ENCODE measurements around the gene PARD3. TPM values are rescaled to one million over a fixed set of nuclear protein-coding genes. Genes with fewer than 3 reads are reported as not detected.

The PARD3 gene
- total RNA-seq, 1 experiment from 2014 or later = 57.4 TPM

DNA sequence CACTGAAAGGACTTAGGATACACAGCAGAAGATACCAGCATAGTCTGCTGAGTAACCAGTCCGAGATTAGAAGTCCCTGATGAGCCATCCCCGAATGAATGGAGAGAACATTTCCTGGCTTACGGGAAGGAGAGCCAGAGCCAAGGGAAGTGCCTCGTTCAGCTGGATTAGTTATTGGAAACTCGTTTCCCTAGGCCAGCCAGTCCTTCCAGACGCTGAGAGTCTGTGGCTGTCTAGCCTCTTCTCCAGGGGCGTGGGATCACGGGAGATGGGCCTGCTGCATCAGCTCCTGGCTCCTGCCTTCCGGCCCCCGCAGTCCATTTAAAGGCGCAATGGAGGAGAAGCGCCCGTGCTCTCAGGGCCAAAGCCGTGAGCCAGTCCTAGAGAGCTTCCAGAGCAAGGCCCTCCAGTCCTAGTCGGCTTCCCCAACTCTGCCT lies 712.8 kb downstream of the PARD3 start:
- POLR2A ChIA-PET (ENCODE audit: unreplicated experiment) = no interaction called here
- H3K27ac ChIP-seq = no peak overlapping the region
- H3K36me3 ChIP-seq (ENCODE audit: low read depth) = no peaks in the 10 kb centered on the region
- no peak for DNase-seq
- no peaks in the 10 kb centered on the region for H3K9me3 ChIP-seq (ENCODE audit: insufficient read depth, low read depth)
- BruUV-seq (replicated peaks) = no TSS peak
- no peak overlapping the region for H2AFZ ChIP-seq
- no peak overlapping the region for H3K4me2 ChIP-seq
- no peaks in the 10 kb centered on the region for H3F3A ChIP-seq (ENCODE audit: insufficient read depth, low read depth)
- H3K9me2 ChIP-seq (ENCODE audit: insufficient read depth) = no peaks in the 10 kb centered on the region
- no peaks in the 10 kb centered on the region for H3K27me3 ChIP-seq (ENCODE audit: insufficient read depth, low read depth)
- H3K4me1 ChIP-seq (replicated peaks; ENCODE audit: insufficient read depth) = no peaks in the 10 kb centered on the region
- intact Hi-C loops (cut with micrococcal nuclease; ENCODE audit: unreplicated experiment) = no loop called here
- H3K79me2 ChIP-seq (ENCODE audit: low read depth) = no peaks in the 10 kb centered on the region
- no peak overlapping the region for H3K4me3 ChIP-seq
- no peak for TF ChIP-seq EZH2 (IDR thresholded peaks at IDR 0.05; ENCODE audit: low read depth)
- TF ChIP-seq, protein P1, sequence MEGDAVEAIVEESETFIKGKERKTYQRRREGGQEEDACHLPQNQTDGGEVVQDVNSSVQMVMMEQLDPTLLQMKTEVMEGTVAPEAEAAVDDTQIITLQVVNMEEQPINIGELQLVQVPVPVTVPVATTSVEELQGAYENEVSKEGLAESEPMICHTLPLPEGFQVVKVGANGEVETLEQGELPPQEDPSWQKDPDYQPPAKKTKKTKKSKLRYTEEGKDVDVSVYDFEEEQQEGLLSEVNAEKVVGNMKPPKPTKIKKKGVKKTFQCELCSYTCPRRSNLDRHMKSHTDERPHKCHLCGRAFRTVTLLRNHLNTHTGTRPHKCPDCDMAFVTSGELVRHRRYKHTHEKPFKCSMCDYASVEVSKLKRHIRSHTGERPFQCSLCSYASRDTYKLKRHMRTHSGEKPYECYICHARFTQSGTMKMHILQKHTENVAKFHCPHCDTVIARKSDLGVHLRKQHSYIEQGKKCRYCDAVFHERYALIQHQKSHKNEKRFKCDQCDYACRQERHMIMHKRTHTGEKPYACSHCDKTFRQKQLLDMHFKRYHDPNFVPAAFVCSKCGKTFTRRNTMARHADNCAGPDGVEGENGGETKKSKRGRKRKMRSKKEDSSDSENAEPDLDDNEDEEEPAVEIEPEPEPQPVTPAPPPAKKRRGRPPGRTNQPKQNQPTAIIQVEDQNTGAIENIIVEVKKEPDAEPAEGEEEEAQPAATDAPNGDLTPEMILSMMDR (conservative IDR thresholded peaks at IDR 0.05) = no peak
- H4K20me1 ChIP-seq (ENCODE audit: insufficient read depth) = no peaks in the 10 kb centered on the region
- CTCF ChIA-PET = no interaction called here

DNA sequence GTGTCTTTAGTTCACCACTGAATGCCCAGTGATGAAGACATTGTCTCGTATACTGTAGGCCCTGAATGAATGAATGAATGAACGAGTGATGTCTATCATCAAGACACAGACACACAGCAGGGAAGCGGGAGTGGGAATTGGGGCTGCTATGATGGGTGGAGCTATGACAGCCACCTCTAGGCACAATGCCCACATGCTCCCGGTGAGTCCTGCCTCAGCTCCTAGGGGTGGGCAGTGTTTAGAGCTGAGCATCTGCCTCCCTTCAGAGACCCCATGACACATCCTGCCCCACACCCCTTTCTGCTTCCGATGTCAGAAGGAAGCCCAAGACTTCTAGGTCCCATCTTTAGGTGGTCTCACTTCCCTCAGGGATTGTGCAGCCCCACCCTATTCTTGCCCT lies 714.1 kb downstream of the PARD3 start:
- intact Hi-C loops (cut with micrococcal nuclease; ENCODE audit: unreplicated experiment) = no loop called here
- no peaks in the 10 kb centered on the region for H3K9me3 ChIP-seq (ENCODE audit: insufficient read depth, low read depth)

DNA sequence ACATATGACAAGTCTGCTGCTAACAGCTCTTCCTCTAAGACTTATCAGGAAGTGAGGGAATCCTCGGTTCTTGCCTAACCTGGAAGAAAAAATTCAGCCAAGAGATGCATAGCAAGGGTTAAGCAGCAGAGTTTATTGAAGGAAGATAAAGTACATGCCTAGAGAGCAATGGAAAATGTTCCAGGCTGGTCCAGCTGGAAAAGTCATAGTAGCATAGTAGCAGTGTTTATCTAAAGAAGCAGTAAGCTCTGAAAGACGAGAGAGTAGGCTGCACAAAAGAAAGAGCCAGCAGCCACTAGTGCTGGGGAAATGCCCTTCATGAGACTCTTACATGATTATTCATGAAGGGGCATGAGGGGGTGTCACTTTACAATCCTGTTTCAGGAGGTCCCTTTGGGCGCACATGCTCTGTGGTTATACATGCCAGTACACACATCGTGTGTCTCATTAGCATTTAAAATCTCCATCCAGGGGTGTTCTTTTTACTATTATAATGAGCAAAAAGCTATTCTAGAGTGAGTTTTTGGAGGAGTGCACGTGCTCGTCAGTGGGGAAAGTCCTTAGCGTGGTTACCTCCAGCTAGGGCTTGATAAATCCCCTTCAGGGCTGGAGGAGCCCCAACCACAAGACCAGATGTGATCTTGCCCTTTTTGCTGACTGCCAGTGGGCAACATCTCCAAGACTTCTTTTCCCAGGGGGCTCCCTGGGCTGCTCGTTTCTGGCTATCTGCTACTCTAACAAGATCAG lies 716.1 kb downstream of the PARD3 start:
- H3K27me3 ChIP-seq (ENCODE audit: insufficient read depth, low read depth) = no peaks in the 10 kb centered on the region
- no peak for TF ChIP-seq EZH2 (IDR thresholded peaks at IDR 0.05; ENCODE audit: low read depth)
- TF ChIP-seq, protein P1 (conservative IDR thresholded peaks at IDR 0.05) = no peak
- H3K4me2 ChIP-seq = no peak overlapping the region
- H3K27ac ChIP-seq = no peak overlapping the region
- DNase-seq = no peak
- no peak overlapping the region for H3K4me3 ChIP-seq
- H3K9me2 ChIP-seq (ENCODE audit: insufficient read depth) = no peaks in the 10 kb centered on the region
- H3K36me3 ChIP-seq (ENCODE audit: low read depth) = no peaks in the 10 kb centered on the region
- no peaks in the 10 kb centered on the region for H3F3A ChIP-seq (ENCODE audit: insufficient read depth, low read depth)
- H3K9me3 ChIP-seq (ENCODE audit: insufficient read depth, low read depth) = no peaks in the 10 kb centered on the region
- H2AFZ ChIP-seq = no peak overlapping the region
- no peaks in the 10 kb centered on the region for H3K79me2 ChIP-seq (ENCODE audit: low read depth)
- H3K4me1 ChIP-seq (replicated peaks; ENCODE audit: insufficient read depth) = no peaks in the 10 kb centered on the region
- ChIA-PET POLR2A (ENCODE audit: unreplicated experiment) (no interaction called here), CTCF (no interaction called here)
- H4K20me1 ChIP-seq (ENCODE audit: insufficient read depth) = no peaks in the 10 kb centered on the region
- intact Hi-C loops (cut with micrococcal nuclease; ENCODE audit: unreplicated experiment) = no loop called here
- no TSS peak for BruUV-seq (replicated peaks)

More for the DNA sequence above, 714.1 kb downstream of the PARD3 start:
- ChIA-PET POLR2A (ENCODE audit: unreplicated experiment) (no interaction called here), CTCF (no interaction called here)
- H3K79me2 ChIP-seq (ENCODE audit: low read depth) = no peaks in the 10 kb centered on the region
- DNase-seq = no peak
- H3K36me3 ChIP-seq (ENCODE audit: low read depth) = no peaks in the 10 kb centered on the region
- no peak overlapping the region for H3K4me3 ChIP-seq
- no peaks in the 10 kb centered on the region for H3K4me1 ChIP-seq (replicated peaks; ENCODE audit: insufficient read depth)
- H3K4me2 ChIP-seq = no peak overlapping the region
- no peak overlapping the region for H3K27ac ChIP-seq
- TF ChIP-seq, protein P1 (conservative IDR thresholded peaks at IDR 0.05) = no peak
- TF ChIP-seq EZH2 (IDR thresholded peaks at IDR 0.05; ENCODE audit: low read depth) = no peak
- H3F3A ChIP-seq (ENCODE audit: insufficient read depth, low read depth) = no peaks in the 10 kb centered on the region
- H4K20me1 ChIP-seq (ENCODE audit: insufficient read depth) = no peaks in the 10 kb centered on the region
- no peaks in the 10 kb centered on the region for H3K9me2 ChIP-seq (ENCODE audit: insufficient read depth)
- H3K27me3 ChIP-seq (ENCODE audit: insufficient read depth, low read depth) = no peaks in the 10 kb centered on the region
- no peak overlapping the region for H2AFZ ChIP-seq
- no TSS peak for BruUV-seq (replicated peaks)
